ENCODE results near the gene COL21A1.

GRCh38 chr6:56244528-56245253 is 2.7 kb downstream of the COL21A1 start:
- TF ChIP-seq CTCF (conservative IDR thresholded peaks at IDR 0.05 in 1 of 2, IDR thresholded peaks at IDR 0.05 in 1 of 2; ENCODE audit: low read depth in 1 of 2, low read length in 2 of 2) (no peak), EZH2 (IDR thresholded peaks at IDR 0.05; ENCODE audit: low read length, missing control alignments) (no peak)

All from fibroblast of lung (primary cell).